GM18526 (cell line): ENCODE measurements around the gene SCRT2.

Experiments used
- POLR2A ChIP-seq: IDR thresholded peaks from 3 replicates; pipeline ENCODE4 v1.6.1; 2011; ENCODE audit not compliant: insufficient read length; ENCODE audit errors: extremely low read depth

SCRT2 gene

GRCh38 chr20:707451-708110 lies 32.0 kb upstream of the SCRT2 start:
- no peak for TF ChIP-seq POLR2A

GRCh38 chr20:706366-706885 lies 30.8 kb upstream of the SCRT2 start:
- TF ChIP-seq POLR2A: no peak

- no peak for TF ChIP-seq POLR2A
Measured at GRCh38 chr20:704726-705125, 29.1 kb upstream of the SCRT2 start.

DNA sequence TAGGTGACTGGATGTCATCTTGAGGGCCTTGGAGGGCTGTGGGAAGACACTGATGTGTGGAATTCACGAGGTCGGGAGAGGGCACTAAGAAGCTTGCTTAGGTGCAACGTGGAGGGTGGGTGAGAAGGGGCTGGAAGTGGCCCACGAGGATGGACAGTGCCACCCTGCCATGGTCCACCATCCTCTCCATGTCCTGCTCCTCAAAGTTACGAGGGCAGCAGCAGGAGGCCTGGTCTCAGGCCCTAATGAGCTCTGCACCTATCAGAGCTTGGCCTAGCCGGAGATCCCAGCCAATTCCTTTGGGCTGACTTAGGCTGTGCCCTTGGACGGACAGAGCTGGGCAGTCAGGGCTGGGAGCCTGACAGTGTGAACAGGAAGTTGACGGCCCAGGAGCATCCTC lies 27.8 kb upstream of the SCRT2 start:
- TF ChIP-seq POLR2A: no peak

GRCh38 chr20:703006-703405 lies 27.4 kb upstream of the SCRT2 start:
- no peak for TF ChIP-seq POLR2A

DNA sequence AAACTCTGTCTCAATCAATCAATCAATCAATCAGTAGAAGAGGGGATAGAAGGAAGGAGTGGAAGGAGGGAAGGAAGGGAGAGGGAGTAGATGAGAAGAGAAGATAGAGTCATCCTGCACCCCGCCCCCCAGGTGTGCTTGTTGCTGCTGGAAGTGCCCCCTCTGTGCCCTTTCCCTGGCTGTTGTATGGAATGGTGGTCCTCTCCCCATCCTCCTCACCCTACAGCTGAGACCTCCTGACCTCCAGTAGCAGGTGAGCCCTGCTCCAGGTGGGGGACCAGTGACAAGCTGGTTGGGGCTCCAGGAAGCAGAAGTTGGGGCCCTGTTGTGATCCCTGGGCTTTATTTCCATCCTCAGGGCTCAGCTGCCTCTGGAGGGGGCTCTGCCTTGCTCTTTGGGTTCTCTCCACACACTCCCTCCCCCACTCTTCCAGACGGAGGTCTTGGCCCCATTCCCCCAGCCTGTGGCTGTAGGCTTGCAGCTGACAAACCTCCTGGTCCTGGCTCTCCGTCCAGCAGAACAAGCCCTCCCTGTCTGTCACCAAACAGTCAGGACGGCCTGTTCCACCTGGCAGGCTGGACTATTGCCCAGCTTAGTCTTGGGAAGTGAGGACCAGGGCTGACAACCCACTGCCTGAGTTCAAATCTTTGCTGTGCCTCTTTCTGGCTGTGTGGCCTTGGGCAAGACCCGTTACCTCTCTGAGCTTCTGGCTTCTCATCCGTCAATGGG lies 26.0 kb upstream of the SCRT2 start:
- no peak for TF ChIP-seq POLR2A

- TF ChIP-seq POLR2A: no peak
Measured at GRCh38 chr20:699811-700338, 24.3 kb upstream of the SCRT2 start.

- no peak for TF ChIP-seq POLR2A
Measured at GRCh38 chr20:699342-699741, 23.7 kb upstream of the SCRT2 start.

- TF ChIP-seq POLR2A: no peak
Measured at GRCh38 chr20:698276-698675, 22.7 kb upstream of the SCRT2 start.

DNA sequence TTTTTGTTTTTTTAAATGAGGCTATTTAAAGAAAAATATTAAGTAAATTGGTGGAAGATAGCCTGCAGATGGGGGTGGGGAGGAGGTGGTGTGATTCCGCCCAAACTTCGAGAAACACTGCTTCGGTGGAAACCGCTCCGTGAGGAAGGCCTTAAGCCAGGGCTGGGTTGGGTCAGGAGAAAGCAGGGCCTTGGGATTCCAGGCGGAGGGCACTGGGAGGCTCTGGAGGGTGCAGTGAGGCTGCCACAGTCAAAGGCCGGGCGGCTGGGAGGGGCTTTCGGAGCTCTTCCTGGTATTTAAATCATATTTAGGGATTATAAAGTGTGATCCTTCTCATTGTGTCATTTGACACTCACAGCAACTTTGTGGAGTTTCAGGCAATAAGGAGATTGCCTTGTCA lies 22.2 kb upstream of the SCRT2 start:
- no peak for TF ChIP-seq POLR2A

GRCh38 chr20:695165-695866 lies 19.7 kb upstream of the SCRT2 start:
- TF ChIP-seq POLR2A: no peak

- no peak for TF ChIP-seq POLR2A
Measured at GRCh38 chr20:694496-694895, 18.9 kb upstream of the SCRT2 start.

DNA sequence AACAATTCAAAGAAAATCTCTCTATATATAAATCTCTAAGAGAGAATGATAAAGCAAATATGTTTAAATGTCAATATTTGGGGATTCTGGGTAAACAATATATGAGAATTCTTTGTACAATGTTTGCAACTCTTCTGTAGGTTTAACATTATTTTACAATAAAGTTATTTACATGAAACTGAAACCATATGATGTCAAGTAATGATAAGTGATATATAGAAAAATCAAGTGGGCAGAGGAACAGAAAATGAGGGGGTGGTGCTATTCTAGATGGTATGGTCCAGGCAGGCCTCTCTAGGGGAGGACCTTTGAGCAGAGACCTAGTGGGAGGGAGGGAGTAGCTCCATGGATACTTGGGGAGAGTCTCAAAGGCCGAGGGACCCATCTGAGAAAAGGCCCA lies 16.4 kb upstream of the SCRT2 start:
- TF ChIP-seq POLR2A: no peak

GRCh38 chr20:689947-690346 lies 14.3 kb upstream of the SCRT2 start:
- TF ChIP-seq POLR2A: no peak

DNA sequence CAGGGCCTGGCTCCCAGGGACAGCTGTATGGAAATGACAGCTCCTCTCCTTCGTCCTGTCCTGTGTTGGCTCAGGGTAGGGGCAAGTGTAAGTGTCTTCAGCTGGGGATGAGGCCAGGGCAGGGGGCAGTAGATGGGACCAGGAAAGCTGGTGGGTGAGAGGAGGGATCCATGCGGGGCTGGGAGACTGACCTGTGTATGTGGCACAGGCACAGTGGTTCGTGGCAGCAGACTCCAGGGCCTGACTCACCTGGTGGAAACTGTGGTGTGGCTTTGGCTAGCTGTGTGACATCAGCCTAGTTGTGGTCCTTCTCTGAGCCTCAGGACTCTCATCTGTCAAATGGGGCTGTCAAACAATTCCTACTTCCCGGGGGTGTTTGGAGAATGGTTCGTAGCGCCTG lies 13.7 kb upstream of the SCRT2 start:
- TF ChIP-seq POLR2A: no peak

DNA sequence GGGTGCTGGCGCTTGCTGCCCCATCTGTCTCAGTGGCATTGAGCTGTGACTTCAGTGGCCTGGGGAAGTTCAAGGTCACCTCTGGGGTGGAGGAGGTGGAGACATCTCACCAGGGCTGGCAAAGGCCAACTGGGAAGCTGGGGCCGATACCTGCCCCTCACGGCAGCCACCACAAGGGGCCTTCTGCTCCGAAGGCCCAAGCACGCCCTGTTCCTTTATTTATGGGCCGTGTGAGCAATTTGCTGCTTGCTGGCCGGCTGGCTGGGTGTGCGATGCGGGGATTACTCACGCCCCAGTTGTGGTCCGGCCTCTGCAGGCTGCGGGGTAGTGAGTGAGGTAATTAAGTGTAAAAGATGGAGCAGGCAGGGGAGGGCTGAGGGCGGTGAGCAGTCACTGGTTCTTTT lies 13.2 kb upstream of the SCRT2 start:
- no peak for TF ChIP-seq POLR2A
